DMS 273 (cell line): ENCODE measurements around the gene GPER1.

Experiments used
- DNase-seq: peaks from one replicate; lab custom pipeline; 2025; ENCODE audit not compliant: unreplicated experiment; lab: John Stamatoyannopoulos, UW

Gene GPER1

DNA sequence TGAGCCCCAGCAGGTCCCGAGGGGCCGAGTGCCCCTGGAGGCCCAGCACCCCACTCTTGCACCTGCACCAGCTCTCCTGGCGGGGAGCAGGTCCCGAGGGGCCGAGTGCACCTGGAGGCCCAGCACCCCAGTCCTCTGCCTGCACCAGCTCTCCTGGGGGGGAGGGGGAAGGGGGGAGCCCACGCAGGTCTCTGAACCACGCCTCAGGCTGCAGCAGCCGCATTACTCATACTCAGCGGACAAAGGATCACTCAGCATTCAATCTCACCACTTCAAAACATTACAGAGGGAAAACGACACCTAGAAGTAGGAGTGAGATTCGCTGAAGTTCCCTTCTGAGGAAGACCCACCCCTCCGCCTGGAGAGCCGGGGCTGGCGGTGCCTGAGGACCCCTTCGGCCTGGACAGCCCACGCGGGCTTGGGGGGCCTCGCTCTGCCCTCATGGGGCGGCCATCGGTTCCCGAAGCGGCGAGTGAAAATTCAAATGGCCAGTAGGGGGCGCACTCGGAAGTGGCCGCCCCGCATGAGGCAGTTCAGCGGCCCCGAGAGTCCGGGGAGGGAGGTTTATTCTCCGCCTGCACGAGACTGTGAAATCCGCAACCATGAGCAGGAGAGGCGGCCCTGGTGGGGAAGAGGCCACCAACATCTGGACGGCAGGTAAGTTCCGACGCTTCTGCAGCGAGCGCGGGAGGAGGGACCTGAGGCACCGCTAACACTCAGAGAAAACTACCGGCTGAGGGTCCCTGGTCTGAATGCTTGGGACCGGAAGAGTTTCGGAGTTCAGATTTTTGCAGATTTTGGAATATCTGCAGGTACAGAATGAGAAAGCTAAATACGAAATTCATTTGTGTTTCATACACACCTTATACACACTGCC, 1.1 kb upstream of the GPER1 start:
- peak; percentile 49 for DNase-seq

DNA sequence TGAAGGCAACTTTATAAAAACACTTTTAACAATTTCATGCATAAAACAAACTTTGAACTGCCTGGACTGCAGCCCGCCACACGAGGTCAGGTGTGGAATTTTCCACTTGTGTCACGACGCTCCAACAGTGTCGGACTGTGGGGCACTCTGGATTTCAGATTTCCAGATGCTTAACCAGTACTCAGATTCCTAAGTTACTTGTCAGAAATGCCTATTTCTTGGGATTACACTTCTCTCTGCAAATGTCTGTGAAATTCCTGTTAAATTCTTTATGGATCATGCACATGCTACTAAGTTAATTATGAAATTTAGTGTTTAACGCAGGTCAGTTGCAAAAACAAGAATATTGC, 473 bp upstream of the GPER1 start:
- no peak for DNase-seq

DNA sequence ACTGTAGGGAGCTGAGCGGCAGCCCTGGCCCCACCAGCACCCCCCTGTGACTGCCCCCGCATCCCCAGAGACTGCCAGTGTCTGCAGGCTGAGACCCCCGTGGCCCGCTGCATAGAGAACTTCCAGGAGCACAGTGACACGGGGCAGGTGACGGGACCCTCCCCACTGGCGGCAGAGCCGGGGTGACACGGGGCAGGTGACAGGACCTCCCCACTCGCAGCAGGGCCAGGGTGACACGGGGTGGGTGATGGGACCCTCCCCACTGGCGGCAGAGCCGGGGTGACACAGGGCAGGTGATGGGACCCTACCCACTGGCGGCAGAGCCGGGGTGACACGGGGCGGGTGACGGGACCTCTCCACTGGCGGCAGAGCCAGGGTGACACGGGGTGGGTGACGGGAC, 2.3 kb downstream of the GPER1 start:
- no peak for DNase-seq

DNA sequence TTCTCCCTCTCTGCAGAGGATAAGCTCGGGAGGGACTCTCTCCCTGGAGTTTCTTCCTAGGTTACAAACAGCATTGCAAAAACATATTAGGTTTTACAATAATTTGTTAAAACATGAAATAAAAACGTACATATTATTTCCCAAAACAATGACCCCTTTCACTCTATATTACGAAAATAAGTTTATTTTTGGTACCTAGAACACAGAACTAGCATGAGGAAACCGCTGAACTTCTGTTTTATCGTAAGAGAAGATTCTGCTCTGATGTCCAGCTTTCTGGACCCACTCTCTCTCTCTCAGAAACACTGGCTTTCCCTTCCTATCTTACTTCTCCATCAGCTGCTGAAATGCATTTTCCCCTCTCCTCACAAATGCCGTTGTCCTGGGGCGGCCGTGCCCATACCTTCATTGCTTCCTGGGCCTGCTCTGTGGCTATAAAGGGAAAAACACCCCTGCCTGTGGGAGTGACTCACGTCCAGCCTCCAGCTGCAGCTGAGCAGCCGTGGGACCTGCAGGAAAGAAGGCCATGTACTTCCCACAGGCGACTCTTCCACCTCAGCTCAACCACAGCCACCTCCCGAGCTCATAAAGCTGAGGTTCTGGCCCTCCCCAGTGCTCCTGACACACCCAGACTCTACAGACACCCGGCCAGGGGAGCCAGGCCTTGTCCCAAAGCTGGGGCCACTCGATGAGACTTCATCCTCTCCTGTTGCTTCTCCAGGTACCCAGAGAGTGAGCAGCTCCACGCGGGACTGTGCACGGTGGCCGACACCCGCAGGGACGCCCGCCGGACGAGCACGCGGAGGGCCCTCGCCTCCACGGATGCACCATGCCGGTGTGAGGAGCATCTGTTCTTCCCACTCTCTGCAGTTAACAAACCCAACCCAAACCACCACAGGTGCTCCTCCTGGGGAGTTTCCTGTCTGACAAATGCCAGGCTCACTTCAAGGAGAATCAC, 3.1 kb downstream of the GPER1 start:
- DNase-seq: no peak

DNA sequence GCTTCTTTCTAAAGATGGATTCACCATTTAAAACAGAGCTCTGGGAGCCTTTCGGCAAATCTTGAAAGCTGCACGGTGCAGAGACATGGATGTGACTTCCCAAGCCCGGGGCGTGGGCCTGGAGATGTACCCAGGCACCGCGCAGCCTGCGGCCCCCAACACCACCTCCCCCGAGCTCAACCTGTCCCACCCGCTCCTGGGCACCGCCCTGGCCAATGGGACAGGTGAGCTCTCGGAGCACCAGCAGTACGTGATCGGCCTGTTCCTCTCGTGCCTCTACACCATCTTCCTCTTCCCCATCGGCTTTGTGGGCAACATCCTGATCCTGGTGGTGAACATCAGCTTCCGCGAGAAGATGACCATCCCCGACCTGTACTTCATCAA, 3.7 kb downstream of the GPER1 start:
- no peak for DNase-seq

DNA sequence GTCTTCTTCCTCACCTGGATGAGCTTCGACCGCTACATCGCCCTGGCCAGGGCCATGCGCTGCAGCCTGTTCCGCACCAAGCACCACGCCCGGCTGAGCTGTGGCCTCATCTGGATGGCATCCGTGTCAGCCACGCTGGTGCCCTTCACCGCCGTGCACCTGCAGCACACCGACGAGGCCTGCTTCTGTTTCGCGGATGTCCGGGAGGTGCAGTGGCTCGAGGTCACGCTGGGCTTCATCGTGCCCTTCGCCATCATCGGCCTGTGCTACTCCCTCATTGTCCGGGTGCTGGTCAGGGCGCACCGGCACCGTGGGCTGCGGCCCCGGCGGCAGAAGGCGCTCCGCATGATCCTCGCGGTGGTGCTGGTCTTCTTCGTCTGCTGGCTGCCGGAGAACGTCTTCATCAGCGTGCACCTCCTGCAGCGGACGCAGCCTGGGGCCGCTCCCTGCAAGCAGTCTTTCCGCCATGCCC, 4.3 kb downstream of the GPER1 start:
- DNase-seq: no peak

DNA sequence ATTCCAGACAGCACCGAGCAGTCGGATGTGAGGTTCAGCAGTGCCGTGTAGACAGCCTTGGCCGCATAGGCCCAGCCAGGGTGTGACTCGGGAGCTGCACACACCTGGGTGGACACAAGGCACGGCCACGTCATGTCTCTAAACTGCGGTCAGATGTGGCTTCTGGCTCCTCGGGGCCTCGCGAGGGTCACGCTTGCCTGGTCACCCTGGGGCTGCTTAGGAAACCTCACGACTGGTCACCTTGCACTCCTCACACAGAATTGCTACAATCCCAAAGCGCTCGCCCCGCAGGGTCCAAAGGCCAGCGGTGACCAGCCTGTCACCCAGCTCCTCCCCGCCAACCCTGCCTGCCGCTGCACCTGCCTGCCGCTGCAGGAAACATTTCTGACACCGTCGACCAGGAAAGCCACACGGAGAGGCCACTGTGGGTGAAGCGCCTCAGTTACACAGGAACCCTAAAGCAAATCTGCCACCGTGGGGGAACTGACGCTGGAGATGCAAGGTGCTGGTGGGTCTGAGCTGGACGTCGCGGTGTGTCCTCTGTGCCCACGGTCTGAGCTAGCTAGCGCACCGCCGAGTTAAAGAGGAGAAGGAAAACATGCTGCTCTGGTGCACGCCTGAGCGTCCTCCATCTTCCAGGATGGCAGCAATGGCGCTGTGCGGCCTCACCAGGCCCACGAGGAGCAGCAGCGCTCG, 5.0 kb downstream of the GPER1 start:
- DNase-seq: no peak

DNA sequence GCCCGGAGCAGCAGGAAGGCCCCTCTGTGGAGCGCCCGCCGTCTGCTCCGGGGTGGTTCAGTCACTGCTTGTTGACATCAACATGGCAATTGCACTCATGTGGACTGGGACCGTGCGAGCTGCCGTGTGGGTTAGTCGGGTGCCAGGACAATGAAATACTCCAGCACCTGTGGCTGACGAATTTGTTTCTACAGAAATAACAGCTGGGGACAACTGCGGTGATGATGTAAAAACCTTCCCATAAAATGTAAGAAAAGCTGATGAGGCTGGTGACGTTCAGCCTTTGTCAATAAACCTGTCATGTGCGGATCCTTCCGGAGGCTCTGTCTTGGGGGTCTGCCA, 5.6 kb downstream of the GPER1 start:
- DNase-seq: no peak

DNA sequence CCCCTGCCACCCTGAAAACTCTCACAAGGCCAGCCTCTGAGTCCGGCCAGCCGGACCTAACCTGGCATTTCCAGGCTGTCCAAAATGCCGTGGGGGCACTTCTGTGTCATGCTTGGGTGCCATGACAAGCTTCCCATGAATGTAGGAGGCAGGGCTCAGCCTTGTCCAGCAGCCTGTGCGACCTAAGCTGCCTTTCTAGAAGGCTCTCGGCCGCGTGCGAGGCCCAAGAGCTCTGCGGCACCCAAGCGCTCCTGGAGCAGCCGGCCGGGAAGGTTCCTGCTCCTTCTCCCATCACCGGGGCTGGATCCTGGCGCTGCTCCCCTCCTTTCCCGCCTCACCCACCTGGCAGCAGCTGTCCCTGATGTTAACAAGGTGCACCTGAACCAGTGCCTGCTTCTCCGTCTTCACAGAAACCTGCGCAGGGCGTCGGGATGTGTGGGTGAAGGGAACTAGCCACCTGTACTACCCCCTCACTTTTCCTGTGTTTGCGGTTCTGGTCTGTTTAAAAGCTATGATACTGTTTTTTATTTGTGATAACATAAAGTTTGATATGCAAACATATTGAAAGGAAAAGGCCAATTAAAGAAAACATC, 6.1 kb downstream of the GPER1 start:
- DNase-seq: no peak

DNA sequence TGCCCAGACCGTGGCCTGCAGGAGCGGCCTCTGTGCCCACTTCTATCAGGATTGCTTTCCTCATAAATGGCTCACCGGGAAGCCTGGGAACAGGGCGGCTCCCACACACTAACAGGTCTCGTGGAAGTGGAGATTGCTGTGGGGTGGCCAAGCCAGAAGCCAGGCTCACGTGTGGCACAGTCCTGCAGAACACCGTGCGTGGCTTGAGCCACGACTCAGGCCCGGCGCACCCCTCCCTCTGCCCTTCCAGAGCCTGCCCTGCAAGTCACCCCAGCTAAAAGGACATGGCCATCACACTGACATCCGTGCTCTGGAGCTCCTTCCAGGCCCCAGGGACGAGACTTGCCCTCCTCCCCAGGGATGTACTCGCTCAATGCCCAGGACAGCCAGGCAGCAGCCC, 7.0 kb downstream of the GPER1 start:
- DNase-seq: no peak

DNA sequence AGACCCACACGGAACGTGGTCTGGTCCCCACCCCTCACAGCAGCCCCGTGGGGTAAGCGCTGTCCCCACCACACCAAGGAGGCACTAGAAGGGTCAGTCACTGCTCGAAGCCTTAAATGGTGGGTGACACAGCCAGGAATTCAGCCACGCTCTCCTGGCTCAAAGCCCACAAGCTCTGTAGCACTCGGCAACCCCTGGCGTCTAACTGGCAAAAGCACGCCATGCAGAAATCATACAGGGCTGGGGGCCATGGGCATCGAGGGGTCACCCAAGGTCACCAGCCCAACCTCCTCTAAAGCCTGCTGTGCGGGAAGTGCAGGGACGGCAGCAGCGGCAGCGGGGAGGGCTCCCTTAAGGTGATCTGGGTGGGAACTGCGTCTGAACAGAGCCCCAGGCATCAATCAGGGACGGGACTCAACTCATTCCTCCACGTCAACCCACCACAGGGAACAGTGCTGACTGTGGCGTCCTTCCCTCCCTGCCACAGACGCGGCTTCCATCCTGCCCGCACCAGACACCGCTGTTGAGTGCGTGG, 7.8 kb downstream of the GPER1 start:
- no peak for DNase-seq

DNA sequence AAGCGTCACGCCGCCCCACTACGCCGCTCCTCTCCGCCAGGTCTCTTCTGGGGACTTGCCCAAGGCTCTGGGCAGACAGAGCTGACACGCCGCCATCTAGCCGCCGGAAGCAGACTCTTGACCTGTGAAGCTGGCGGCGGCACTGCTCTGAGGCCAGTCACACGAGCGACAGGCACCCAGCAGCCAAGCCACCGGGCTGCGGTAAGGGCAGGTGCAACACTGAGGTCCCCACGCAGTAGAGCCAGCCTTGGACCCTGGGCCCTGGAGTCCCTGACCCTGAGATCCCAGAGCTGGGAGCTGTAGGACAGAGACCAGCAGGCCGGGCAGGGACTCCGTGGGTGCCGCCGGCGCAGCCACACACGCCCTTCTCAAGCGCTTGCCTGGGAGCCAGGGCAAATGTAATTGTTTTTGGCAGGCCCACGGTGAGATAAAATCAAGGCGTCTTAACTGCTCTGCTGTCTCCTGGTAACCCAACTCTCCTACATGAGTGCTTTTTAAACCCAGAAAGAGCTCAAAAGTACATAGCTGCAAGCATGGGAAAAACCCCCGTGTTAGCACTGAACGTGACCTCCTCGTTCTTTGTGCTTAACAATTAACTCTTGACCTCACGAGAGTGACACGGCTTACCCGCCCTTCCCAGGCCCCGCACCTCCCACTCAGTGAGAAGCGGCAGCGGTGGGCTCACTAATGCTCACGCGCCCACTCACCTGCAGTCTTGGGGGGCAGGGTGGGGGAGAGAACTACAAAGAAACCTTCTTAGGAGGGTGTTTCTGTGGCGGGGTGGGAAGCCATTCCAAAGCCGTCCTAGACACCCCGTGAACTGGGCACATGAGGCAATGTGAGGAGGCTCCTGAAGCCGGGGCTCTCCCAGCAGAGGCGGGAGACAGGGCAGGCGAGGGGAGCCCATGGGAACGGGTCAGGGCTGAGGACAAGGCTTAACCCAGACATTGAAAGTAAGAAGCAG, 8.5 kb downstream of the GPER1 start:
- peak; percentile 46 for DNase-seq

DNA sequence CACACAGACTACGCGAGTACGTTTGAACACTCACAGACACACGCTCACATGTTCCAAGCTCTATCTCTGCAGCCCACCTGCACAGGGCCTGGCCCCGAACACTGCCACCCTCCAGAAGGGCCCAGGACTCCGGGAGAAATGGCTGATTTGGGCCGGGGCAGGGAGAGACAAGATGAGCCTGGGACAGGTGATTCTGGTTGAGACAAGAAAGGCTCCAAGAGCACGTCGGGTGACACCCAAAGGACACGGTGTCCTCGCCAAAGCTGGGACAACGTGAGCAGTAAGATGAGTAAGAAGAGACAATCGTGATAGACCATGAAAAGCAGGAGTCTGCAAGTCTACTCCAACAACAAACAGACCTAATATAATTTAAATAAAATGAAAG, 9.2 kb downstream of the GPER1 start:
- no peak for DNase-seq

DNA sequence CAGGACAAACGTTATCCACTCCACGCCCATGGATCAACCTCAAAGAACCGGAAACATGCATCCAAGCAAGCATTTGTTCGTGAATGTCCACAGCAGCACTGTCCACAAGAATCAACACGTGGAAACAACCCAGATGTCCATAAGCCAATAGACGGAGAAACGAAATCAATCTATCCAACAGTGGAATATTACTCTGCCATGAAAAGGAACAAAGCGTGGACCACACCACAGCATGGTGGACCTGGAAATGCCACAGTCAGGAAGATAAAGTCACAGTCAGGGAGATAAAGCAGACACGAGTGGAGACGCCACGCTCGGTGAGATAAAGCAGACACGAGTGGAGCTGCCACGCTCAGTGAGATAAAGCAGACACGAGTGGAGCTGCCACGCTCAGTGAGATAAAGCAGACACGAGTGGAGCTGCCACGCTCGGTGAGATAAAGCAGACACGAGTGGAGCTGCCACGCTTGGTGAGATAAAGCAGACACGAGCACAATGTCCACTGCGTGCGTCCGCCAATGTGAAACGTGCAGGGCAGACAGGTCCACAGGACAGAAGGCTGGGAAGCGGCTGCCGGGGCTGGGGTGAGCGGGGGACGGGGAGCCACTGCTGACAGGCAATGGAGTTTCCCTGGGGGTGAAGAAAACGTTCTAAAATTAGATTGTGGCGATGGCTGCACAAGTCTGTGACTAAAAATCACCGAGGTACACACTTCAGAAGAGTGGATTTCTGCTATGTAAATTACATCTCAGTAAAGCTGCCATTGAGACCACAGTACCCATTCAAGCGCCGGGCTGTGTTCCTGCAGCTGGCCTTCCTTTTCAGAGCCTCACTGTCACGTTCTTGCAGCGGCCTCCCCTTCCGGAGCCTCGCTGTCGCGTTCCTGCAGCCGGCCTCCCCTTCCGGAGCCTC, 10.6 kb downstream of the GPER1 start:
- DNase-seq: no peak

DNA sequence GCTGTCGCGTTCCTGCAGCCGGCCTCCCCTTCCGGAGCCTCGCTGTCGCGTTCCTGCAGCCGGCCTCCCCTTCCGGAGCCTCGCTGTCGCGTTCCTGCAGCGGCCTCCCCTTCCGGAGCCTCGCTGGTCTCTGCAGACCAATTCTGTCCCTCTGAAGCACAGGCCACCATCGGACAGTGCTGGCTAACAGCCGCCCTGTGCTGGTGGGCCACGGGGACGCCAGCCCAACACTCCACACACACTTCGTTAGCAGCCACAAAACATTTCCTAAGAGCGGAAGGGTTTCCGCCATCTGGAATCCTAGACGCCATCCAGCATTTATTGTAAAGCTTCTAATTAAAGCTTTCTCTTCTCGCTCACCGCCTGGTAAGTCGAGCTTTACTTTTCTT, 11.2 kb downstream of the GPER1 start:
- no peak for DNase-seq

DNA sequence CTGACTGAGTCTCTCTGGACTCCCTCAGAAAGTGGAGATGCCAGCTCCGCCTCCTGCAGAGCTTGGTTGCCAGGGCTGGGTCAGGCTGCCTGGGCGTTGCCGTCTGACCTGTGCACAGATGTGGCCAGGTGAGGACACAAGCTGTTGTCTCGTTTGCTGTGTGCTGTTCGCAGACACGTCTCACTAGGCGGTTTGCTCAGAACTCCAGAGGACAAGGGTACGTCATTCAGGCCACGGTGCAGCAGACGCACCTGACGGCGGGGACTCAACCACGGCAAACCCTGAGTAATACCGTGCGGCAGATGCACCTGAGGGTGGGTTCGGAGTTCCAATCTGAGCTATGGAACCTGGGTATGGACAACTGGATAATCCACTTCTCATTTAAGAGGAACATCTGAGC, 11.7 kb downstream of the GPER1 start:
- DNase-seq: no peak

DNA sequence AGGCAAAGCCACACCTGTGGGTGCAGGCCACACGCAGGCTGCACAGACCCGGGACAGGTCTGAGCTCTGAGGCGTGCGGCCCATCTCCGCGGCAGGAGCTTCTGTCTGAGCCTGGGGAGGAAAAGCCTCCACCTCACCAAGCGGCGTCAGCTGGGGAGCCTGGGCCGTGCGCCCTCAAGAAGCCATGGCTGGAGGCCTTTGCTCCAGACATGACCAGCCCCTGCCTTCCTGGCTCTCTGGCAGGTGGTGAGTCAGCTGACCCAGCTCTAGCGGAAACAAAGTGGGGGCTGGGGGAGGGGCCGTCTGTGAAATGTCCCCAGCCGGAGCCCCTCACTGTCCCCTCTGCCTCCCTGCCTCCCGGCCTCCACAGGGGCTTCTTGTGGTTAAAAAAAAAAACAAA, 12.5 kb downstream of the GPER1 start:
- DNase-seq: no peak

DNA sequence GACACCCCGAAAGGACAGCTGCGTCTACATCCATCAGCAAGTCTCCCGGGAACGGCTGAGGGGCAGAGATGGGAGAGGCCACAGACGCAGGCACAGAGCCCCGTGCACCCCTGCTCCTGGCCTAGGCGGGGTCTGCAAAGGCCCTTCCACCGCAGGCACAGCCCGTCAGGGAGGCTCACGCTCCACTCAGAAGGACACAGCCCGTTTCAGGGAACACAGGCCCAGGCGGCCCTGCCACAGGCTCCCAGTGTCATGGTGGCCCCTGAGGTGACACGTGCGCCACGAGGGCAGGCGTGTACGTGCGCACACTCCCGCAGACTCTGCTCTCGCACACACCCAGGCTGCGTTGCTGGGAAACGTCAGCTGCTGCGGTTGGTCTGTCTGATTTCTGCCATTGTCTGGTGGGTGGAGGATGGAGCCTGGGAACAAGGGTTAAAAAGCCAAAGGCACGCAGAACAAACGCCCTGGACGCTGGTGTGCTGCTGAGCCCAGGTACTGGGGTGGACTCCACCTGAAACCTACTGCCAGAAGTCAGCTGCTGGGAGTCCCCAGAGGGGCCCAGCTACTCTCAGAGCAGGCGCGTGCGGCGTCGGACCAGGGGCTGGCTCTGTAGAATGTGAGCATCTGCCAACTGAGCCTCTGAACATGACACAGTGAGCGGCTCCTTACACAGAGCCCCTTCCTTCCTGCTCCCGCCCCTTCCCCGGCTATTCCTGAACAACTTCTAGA, 13.1 kb downstream of the GPER1 start:
- no peak for DNase-seq
